ENCODE measurements around the gene MAP6D1.

GRCh38 chr3:183796372-183796771 is 29.0 kb downstream of the MAP6D1 start:
- TF ChIP-seq CTCF (tag by site-specific recombination; IDR thresholded peaks at IDR 0.05) (no peak), ZBTB20 (tag by site-specific recombination; IDR thresholded peaks at IDR 0.05) (no peak), YY1 (tag by site-specific recombination; IDR thresholded peaks at IDR 0.05) (no peak), ZNF350 (tag by site-specific recombination; IDR thresholded peaks at IDR 0.05) (no peak), ZXDB (tag by site-specific recombination; IDR thresholded peaks at IDR 0.05) (no peak), ZBTB21 (tag by site-specific recombination; IDR thresholded peaks at IDR 0.05) (no peak), ZNF639 (tag by site-specific recombination; IDR thresholded peaks at IDR 0.05) (no peak)
- TF ChIP-seq, protein P1, sequence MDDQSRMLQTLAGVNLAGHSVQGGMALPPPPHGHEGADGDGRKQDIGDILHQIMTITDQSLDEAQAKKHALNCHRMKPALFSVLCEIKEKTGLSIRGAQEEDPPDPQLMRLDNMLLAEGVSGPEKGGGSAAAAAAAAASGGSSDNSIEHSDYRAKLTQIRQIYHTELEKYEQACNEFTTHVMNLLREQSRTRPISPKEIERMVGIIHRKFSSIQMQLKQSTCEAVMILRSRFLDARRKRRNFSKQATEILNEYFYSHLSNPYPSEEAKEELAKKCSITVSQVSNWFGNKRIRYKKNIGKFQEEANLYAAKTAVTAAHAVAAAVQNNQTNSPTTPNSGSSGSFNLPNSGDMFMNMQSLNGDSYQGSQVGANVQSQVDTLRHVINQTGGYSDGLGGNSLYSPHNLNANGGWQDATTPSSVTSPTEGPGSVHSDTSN (CRISPR knock-in tag; IDR thresholded peaks at IDR 0.05), result no peak
- TF ChIP-seq, protein P2, sequence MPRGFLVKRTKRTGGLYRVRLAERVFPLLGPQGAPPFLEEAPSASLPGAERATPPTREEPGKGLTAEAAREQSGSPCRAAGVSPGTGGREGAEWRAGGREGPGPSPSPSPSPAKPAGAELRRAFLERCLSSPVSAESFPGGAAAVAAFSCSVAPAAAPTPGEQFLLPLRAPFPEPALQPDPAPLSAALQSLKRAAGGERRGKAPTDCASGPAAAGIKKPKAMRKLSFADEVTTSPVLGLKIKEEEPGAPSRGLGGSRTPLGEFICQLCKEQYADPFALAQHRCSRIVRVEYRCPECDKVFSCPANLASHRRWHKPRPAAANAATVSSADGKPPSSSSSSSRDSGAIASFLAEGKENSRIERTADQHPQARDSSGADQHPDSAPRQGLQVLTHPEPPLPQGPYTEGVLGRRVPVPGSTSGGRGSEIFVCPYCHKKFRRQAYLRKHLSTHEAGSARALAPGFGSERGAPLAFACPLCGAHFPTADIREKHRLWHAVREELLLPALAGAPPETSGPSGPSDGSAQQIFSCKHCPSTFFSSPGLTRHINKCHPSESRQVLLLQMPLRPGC (tag by site-specific recombination; IDR thresholded peaks at IDR 0.05), result no peak
- TF ChIP-seq, protein P3, sequence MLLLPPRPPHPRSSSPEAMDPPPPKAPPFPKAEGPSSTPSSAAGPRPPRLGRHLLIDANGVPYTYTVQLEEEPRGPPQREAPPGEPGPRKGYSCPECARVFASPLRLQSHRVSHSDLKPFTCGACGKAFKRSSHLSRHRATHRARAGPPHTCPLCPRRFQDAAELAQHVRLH (tag by site-specific recombination; IDR thresholded peaks at IDR 0.05), result no peak

All from HEK293 (cell line).